Smooth muscle cell of the brain vasculature (primary cell): ENCODE results near the gene ATM.
"Not testable (repeated sequence)": the region's sequence is repeated elsewhere in the genome, so short reads cannot be mapped to it uniquely, and the experiment has no call there.

Experiments used
- DNase-seq: peaks from one replicate; pipeline ENCODE4 v3.0.0-alpha.2; 2012; ENCODE audit warnings: low read depth, low spot score

Gene ATM

DNA sequence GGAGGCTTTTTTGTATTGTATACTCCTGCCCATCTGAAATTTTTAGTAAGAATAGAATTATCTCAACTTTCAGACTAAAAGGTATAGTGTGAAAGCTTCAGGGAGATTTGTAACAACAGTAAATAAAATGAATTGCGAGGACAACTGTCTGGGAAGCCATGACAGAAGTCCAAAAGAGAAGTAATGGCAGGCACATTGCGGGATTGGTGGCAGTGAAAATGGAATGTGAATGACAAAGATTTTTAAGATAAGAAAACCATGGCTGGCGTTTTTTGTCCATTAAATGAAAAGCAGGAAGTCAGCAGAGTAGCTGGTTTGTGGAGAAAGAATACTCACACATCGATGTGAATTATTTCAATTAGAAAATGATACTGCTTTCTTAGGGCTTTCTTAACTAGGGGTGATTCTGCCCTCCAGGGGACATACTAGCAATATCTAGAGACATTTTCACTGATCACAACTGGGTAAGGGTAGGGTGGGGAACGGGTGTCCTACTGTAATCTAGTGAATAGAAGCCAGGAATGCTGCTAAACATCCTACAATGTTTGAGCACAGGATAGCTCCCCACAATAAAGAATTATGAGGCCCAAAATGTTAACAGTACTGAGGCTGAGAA lies 2.0 kb upstream of the ATM start:
- DNase-seq = no peak

DNA sequence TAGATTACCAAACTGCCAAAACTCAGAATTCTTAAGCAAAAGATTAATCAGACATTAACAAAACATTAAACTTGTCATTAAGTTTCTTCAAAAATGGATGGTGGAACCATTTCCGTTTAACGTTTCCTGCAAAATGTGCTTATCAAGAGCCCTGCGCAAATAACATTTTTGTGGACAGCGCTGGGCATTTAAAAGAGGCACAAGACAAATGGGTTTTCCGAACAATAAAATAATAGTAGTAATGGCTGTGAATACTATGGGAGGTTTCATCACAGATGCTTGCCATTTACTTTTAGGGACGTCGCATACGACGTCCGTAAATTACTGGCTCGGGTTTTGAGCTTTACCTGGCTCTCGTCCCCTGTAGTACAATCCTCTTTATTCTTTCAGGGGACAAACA lies 1.5 kb upstream of the ATM start:
- DNase-seq = no peak

DNA sequence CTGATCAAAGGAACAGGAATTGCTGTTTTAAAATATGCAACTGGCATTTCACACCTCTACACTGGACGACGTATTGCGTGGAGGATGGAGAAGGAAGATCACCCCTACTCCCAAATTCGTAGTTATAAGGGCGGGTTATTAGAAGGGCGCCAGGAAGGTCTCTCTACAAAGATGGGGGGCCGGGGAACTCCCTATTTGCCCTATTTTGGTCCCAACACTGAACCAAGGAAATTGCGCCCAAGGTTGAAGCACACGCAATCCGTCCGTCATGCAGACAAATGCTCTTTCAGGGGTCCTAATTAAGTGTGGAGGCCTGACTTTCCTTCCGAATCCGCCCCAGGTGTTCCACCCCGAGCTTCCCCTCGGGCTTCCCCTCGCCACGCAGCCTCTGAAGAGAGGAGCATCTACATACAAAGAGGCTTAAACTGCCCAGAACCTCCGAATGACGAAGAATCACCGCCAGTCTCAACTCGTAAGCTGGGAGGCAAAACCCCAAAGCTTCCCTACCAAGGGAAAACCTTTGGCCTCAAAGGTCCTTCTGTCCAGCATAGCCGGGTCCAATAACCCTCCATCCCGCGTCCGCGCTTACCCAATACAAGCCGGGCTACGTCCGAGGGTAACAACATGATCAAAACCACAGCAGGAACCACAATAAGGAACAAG lies 825 bp upstream of the ATM start:
- no peak for DNase-seq

DNA sequence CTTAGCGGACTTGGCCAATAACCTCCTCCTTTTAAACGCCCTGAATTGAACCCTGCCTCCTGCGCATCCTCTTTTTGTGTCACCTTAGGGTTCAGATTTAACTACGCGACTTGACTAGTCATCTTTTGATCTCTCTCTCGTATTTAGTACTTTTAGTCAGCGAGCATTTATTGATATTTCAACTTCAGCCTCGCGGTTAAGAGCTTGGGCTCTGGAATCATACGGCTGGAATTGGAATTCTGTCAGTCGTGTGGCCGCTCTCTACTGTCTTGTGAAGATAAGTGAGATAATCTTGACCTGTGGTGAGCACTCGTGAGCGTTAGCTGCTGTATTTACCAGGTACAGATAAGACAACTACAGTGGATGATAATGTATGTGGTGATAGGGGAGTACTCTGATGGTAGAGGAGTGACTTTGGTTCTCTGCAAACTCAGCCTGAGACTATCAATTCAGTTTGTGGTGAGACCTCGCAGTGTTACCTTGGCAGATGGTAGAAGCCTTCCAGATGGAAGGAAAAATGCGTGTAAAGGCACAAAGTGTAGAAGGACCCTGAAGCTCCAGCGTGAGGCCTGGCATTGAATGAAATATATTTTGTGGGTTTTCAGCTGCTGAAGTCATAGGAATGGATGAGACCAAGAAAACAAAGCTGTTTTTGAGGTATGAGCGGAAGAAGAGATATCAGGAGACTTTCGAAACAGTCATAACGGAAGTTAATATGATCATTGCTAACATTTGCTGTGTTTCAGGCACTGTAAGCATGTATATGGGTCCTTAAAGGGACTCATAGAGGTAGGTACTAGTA lies 682 bp downstream of the ATM start:
- no peak for DNase-seq

DNA sequence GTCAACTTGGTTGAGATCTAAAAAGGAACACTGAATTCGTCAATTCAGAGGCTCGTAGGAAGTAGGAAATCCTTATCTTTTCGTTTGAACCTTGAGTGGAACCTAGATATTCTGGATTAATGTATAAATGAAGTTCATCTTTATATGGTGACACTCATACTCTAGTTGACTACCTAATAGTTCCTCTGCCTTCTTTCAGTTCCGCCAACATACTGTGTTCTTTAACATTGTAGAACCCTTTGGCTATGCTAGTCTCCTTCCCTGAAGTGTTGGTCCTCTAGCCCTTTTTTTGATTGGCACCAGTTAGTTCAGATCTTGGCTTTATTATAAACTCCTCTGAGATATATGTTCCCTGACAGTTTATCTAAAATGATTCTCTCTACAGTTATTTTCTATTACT lies 1.5 kb downstream of the ATM start:
- DNase-seq = no peak

DNA sequence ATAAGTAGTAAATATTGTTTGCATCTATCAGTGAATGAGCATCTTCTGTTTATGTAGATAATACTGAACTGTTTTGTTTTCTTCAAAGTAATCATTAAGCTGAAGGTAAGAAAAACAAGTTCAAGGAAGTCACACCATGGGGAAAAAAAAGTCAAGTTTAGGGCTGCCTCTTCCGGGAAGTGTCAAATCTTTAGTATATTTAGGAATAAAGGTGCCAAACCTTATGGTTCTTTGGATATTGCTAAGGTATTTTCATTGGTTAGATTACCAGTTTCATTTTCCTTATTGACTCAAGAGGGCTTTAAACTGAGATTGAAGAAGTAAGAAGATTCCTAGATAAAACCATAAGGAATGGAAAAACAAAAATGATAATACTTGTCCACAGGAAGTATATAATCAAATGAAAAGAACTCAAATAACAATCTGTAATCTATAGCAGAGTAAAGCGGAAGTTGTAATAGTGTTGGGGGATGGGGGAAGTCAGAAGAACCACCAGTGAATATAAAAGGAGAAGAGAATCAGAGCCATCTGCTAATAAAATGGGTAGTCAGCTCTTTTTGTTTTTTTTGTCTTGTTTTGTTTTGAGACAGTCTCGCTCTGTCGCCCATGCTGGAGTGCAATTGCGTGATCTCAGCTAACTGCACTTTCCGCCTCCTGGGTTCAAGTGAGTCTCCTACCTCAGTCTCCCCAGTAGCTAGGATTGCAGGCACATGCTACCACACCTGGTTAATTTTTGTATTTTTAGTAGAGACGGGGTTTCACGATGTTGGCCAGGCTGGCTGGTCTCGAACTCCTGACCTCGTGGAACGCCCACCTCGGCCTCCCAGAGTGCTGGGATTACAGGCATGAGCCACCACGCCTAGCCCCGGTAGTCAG lies 2.3 kb downstream of the ATM start:
- no peak for DNase-seq

DNA sequence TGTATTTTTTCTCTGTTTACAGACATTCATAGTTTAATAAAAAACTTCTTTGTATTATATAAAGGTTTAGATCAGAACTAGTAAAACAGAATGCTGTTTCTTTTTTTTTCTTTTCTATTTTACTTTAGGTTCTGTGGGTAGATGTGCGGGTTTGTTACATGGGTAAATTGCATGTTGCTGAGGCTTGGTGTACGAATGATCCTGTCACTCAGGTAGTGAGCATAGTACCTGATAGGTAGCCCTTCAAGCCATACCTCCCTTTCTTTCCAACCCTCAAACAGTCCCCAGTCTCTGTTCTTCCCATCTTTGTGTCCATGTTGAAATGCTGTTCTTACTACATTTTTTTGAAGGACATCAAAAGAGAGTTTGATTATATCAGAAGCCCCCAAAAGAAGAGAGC lies 3.2 kb downstream of the ATM start:
- no peak for DNase-seq

DNA sequence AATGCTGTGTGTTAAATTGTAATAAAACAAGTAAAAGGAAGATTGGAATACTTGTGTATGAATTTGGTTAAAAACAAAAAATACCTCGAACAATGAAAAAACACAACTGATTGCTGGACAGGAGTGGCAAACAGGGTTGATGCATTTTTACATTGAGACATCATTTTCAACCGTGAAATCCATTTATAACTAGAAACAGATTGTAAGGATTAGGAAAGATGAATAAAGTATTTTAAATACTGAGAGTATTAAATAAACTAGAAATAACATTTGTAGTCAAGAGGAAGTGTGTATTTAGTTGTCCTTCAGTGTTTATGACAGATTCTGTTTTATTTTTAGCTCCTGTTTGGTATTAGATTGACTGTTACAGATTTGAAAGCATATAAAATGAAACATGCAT lies 5.4 kb downstream of the ATM start:
- no peak for DNase-seq

DNA sequence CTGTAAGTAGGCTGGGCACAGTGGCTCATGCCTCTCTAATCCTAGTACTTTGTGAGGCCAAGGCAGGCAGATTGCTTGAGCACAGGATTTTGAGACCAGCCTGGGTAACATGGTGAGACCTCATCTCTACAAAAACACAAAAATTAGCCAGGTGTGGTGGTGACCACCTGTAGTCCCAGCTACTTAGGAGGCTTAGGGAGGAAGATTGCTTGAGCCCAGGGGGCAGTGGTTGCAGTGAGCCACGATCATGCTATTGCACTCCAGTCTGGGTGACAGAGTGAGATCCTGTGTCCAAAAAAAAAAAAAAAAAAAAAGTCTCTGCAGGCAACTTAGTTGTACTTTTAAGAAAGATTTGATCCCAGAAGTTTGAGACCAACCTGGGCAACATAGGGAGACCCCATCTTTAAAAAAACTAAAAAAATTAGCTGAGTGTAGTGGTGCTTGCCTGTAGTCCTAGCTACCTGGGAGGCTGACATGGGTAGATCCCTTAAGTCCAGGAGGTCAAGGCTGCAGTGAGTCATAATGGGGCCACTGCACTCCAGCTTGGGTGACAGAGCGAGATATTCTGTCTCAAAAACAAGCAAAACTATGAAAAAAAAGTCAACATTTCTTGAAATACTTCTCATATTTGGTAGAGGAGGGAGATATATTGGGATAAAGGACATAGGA lies 10.5 kb downstream of the ATM start:
- DNase-seq = no peak

DNA sequence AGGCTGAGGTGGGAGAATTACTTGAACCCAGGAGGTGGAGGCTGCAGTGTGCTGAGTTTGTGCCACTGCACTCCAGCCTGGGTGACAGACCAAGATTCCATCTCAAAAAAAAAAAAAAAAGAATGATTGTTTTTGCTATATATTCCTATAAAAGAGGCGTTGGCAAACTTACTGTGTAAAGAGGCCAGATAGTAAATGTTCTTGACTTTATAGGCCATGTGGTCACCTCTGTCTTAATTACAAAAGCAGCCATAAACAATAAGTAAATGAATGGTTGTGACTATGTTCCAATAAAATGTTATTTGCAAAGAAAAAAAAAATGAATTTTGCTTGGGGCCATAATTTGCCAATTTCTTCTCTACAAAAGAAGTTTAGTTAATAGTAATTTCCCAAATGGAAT lies 12.3 kb downstream of the ATM start:
- no peak for DNase-seq

DNA sequence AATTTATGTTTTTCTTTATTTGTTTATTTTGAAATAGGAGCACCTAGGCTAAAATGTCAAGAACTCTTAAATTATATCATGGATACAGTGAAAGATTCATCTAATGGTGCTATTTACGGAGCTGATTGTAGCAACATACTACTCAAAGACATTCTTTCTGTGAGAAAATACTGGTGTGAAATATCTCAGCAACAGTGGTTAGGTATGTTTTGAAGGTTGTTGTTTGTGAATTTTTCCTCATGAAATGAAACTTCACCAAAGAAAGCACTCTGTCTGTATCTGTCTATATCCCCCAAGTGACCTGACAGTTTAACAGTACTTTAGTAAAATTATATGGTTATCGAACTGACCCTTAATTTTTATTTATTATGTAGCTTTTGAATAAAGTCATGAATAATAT lies 12.8 kb downstream of the ATM start:
- DNase-seq = no peak

DNA sequence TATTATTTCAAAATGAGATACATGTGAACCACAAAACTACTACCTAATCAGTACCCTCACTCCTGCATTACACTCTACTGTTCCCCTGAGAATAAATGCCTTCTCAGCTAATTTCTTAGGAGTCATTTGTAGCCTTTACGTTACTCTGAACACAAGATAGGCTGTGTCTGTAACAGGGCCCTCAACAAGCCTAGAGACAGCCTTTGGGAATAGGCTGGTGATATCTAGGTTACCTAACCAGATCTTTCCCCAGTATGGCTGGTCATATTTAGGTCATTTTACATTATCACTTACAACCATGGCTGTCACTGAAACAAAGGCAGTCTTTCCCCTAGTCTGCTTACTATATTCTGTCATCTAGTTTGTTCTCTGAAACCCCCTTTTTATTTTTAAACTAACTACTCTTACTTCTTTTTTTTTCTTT lies 14.2 kb downstream of the ATM start:
- DNase-seq = no peak

DNA sequence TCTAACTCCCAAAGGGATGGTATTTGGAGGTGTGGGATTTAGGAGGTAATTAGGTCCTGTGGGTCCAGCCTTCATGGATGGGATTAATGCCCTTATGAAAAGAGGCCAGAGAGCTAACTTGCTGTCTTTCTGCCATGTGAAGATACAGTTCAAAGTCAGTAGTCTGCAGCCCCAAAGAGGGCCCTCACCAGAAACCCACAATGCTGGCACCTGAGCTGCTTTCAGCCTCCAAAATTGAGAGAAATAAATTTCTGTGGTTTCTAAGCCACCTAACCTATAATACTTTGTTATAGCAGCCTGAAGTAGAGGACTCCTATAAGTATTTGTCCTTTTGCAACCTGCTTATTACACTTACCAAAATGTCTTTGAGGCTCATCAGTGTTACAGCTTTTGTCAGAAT lies 16.2 kb downstream of the ATM start:
- no peak for DNase-seq

DNA sequence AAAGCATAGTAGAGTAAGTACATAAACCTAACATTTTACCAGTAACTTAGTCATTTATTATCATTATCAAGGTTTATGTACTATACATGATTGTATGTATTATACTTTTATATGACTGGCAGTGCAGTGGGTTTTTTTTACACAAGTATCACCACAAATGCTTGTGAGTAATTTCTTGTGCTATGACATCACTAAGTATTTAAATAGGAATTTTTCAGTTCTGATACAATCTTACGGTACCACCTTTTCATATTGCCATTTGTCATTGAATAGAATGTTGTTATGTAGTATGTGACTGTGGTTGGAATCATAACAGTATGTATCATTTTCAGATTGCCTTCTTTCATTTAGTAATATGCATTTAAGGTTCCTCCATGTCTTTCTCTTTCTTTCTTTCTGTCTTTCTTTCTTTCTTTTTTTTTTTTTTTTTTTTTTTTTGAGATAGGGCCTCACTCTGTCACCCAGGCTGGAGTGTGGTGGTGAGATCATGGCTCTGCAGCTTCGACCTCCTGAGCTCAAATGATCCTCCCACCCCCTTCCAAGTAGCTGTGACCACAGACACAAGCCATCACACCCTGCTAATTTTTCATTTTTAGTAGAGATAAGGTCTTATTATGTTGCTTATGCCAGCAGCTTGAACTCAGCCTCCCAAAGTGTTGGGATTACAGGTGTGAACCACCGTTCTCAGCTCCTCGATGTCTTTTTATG lies 18.6 kb downstream of the ATM start:
- no peak for DNase-seq

DNA sequence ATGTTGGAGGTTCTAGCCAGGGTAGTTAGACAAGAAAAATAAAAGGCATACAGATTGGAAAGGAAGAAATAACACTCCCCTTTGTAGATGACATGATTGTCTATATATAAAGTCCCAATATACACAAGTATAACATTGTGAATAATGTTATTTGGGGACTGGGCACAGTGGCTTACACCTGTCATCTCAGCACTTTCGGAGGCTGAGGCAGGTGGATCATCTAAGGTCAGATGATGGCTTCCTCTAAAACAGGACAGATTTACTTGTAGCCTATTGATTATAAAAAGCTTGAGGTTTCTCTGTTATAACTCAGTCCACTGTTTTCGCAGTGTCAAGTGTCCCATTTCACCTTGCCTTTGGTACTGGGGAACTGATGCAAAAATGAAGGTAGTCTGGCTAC lies 19.6 kb downstream of the ATM start:
- DNase-seq = no peak

DNA sequence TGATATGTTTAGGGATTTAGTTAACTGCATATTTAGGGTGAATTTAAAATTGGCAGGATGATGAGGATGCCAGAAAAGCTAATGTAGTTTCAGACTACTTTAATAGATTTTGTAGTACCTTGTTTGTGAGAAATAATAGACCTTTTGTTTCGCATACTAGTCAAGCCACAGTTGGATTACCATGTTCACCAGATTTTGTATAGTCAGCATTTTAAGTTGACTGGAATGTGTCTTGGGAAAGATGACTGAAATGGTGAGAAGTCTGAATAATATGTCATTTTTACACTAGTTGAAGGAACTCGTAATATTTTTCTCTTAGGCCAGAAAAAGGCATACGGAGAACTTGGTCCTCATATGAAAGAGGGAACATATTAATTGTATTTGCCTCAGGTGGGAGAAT lies 23.4 kb downstream of the ATM start:
- DNase-seq = no peak

DNA sequence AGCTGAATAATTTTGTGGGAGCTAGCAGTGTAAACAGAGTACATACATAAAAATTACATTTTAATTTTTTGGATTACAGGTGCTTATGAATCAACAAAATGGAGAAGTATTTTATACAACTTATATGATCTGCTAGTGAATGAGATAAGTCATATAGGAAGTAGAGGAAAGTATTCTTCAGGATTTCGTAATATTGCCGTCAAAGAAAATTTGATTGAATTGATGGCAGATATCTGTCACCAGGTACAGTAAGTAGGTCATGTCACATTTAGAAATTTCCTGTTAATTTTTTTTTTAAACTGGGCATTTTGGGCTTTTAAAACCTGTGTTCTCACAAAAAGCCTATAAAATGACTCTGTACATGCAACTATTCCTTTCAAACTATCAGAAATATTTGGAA lies 24.0 kb downstream of the ATM start:
- no peak for DNase-seq

DNA sequence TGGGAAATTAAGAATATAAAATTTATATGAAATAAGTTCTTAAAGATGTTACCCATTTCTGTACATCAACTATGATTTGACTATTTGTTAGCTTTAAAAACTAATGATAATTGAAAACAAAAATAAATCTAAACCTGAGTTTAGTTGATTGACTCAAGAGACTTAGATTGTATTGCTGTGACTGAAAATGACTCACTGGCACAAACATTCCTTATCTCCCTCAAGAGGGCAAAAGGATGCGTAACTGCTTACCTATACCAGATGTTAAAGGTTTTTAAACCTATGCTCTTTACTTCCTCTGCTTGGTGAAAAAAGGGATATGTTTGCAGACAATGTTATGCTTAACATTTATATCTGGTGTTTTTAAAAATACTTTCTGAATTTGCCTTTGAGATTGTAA lies 30.3 kb downstream of the ATM start:
- no peak for DNase-seq

DNA sequence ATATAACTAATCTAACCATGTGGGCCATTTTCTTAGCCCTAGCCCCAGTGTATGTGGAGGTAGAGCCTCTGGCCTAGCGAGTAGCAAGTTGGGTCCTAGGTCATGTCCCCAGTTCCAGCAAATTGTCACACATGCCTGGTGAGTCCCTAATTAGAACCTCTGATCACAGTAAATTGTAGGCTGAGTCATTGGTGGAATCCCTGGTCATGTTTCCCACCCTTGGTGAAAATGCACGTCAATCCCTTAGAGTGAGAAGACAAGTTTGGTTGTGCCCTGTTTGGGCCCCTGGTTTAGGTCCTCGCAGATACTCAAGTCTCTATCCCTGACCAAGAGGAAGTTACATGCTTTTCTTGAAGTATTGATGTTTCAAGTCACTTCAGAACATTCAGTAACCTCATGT lies 46.7 kb downstream of the ATM start:
- no peak for DNase-seq

DNA sequence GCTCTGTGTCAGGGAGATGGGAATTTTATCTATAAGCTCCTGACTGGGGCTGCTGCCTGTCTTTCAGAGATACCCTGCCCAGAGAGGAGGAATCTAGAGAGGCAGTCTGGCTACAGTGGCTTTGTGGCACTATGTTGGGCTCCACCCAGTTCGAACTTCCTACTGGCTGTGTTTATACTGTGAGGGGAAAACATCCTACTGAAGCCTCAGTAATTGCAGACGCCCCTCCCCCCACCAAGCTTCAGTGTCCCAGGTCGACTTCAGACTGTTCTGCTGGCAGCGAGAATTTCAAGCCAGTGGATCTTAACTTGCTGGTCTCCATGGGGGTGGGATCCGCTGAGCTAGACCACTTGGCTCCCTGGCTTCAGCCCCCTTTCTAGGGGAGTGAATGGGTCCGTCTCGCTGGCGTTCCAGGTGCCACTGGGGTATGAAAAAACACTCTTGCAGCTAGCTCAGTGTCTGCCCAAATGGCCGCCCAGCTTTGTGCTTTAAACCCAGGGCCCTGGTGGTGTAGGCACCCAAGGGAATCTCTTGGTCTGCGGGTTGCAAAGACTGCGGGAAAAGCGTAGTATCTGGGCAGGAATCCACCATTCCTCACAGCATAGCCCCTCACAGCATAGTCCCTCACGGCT lies 54.2 kb downstream of the ATM start:
- DNase-seq = not testable (repeated sequence)
